GM19351 (cell line): Measurements from ENCODE around the gene FAM200C.

Experiments used
- ATAC-seq: cut with Tn5 transposase; IDR thresholded peaks from one replicate; pipeline ENCODE4 v1.9.1; 2021; ENCODE audit warnings: mild to moderate bottlenecking, moderate library complexity; ENCODE audit not compliant: unreplicated experiment

FAM200C gene

DNA sequence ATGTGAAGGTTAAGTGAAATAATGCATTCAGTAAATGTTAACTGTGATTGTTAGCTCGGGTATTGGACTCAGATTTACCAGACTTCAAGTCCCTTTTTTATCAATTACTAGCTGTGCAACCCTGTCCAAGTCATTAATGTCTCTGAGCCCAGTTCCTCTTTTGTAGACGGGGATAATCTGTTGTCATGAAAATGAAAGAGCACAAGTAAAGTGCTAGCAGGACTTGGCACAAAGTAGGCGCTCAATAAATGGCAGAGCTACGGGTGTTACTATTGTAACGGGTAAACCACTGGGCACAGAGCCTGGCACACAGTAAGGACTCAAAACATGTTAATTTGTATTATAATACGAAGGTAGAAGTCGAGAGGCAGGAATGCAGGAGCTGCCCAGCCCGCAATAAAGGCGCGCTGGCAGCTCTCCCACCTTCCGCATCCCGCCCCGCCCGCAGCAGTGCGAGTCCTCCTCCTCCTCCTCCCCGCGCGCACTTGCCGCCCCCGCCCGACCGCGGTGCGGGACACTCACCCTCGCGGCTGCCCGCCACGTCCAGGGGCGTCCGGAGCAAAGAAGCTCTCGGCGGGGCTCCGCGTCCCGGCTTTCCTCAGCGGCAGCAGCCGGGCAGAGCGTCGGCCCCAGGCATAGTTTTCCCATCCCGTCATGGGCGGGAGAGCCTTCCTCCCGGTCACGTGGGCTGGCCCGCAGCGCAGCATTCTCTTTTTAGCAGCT is 29.7 kb downstream of the FAM200C start, which contains the start of gene C1QTNF2:
TSS of gene C1QTNF2 (minus strand) at position 637 of the 723 bp plus-strand sequence. CDS start 15,615 bp downstream, outside the sequence.
- peak; percentile 66 for ATAC-seq

DNA sequence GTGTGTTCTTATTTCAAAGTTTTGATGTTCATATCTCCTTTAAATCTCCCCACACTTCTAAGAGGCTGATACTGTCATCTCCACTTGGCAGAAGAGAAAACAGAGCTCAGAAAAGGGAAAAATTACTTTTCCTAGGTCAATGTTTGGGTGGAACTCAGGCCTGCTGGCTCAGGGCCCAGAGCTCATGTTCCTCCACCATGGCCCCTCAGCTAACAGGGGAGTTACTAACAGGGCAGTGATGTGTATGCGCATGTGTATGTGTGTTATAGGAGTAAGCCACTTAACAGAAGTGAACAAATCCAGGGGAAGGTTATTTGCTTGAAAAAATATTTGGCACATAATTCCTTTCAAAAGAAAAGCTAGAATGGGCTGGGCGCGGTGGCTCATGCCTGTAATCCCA is 32.0 kb downstream of the FAM200C start:
- no peak for ATAC-seq

DNA sequence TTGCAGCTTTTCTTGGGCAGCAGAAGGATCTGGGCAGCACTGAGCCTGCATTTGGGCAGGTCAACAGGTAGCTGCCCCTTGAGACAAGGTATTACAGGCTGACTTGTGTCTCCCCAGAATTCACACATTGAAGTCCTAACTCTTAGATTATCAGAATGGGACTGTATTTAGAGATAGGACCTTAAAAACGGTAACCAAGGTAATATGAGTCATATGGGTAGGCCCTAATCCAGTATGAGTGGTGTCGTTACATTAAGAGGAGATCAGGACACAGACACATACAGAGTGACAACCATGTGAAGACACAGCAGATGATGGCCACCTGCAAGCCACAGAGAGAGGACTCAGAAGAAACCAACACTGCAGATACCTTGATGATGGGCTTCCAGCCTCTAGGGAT is 32.6 kb downstream of the FAM200C start:
- ATAC-seq, result no peak

DNA sequence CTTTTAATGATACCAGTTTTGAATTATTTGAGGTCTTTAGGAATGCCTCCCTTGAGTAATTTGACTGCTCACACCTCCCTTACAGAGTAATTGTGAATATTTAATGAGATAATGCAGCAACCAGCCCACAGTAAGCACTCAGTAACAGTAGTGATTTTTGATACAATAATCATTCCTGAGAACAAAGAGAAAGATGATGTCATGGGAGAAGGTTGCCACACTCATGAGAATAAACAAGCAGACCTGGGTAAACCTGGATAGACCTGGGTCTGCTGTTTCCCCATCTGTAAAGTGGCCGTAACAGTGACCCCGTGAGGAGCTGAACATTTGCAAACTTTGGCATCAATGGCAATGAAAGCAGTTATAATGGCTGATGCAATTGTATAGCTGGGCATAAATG is 33.6 kb downstream of the FAM200C start:
- ATAC-seq, result no peak

DNA sequence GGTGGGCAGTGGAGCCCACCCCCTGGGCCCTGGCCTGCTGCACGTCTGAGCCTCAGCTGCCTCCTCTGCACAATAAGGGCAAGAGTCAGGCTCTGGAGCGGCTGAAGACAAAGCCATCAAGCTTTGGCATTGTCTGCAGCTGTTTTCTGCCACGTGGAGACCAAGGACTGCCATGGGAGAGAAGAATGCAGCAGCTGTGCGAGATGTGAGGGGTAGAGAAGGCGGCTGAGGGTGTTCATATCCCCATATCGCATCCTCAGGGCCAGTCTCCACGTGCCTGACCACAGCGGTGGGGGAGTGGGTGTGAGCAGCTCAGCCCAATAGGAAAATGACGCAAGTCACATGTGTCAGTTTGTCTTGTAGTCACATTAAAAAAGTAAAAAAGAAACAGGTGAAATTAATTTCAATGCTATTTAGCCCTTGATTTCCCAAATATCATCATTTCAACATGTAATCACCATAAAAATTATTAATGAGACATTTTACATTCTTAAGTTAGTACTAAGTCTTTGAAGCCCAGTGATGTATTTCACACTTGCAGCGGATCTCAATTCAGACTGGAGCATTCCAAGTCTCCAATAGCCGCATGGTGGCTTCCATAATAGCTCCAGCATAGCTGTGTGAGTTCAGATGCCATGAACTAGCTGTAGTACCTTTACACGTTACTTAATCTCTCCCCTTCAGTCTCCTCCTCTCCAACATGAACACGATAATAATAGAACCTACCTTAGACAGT is 36.0 kb downstream of the FAM200C start:
- no peak for ATAC-seq

DNA sequence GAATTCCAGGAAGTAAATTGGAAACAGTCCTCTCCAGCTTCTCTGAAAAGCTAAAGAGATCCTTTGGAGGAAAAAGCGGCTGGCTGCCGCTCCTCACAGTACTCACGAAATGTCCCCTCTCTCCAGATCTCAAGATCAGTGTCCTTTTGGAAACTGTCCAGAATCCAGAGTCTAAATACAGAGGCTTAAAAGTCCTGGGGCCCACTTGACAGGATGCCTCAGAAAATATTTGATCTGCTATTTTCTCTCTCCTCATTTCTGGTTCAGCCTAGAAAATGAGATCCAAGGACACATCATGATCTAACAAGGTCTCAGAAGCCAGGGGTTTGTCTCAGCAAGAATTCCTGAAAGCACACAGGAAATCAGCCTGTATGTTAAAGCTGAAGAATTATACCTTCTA is 36.6 kb downstream of the FAM200C start:
- ATAC-seq, result no peak

DNA sequence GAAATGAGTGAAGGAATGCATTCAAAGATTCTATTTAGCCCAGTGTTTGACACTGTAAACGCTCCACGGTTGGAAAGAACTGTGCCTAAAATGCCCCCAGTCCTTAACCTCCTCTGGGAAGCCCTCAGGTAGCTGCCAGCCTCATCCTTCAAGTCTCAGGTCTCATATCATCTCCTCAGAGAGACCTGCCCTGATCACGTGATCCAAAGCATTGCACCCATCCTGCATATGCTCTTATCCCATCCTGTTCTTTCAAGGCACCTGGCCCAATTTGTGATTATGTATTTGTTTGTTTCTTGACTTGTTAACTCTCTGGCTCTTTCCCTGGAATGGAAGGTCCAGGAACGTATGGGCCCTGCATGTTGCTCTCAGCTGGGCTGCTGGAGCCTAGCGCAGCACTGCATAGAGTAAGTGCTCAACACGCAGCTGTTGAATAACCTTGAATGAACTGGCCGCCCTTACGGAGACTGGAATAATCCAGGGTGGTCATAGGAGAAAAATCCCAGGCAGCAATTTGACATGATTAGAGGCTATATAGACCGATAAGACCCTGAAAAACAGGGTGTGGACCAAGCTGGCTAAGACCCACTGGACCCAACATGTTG is 38.1 kb downstream of the FAM200C start:
- ATAC-seq, result no peak

DNA sequence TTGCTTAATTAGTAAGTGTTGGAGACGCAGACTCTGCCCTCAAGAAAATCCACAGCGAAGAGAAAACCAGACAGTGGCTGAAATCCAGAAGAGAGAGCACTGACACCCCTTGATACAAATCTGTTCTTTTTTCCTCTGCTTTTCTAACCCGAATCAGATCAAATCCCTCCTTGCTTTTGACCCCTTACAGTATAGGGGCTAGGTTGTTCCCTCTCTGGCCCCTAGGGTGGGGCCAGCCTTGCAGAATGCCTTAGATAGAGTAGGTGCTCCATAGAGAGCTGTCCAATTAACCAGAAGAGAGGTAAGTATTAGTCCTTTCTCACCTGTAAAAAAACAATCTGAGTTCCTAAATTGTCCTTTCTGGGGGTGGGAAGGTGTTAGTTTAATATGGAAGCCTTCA is 39.5 kb downstream of the FAM200C start:
- no peak for ATAC-seq

DNA sequence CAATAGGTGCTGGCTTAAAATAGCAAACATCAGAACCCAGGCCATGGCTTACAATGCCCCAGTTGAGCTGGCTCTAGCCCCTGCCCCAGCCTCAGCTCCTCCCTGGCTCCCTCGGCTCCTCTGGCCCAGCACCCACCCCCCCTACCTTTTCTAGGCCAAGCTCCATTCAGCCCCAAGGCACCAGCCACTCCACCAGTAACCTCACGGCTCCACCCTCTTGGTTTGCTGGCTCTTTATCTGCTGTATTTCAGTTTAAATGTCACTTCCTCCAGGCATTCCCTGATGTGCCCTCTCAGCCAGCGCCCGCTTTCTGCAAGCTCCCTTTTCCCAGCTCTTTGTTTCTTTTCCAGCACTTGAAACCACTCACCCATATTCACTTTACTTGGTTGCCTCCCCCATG is 40.0 kb downstream of the FAM200C start:
- ATAC-seq, result no peak

DNA sequence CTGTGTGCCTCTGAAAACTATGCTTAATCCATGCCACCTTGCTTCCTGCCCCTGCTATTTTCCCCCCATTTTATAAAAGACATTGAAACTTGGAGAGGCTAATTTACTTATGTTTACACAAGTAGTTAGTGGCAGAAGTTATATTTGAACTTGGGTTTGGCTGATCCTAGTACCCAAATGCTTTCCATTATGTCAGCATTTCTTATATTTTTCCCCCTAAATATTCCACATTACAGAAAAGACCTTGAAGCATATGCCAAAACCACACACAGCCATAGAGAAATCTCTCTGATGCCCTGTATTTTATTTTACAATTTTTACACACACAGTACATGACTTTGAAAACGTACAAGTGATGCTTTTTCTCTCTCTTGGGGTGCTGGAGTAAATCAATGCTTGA is 40.6 kb downstream of the FAM200C start:
- ATAC-seq, result no peak

DNA sequence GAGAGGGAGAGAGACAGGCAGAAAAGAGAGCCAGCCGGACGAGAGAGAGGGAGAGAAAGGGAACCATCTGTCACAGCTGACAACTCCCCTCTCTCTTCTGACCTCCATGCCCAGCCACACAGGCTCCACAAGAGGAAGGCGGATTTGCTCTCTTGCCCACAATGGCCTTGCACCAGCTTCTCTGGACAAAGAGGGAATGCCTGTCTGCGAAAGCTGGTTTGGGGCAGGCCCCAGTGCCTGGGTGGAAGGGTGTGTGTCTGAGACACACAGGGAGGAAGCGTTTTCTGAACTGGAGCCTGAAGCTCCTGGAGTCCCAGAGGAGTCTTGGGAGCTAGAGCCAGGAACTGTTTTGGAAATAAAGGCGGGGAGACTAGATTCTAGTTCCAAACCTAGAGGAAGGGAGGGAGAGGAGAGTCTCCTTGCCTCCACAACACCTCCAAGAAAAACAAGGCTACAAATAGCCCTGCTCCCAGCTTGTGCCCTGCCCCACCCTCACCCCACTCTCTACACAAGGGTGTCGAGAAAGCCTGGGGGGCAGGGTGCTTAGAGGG is 41.9 kb downstream of the FAM200C start:
- ATAC-seq, result no peak

DNA sequence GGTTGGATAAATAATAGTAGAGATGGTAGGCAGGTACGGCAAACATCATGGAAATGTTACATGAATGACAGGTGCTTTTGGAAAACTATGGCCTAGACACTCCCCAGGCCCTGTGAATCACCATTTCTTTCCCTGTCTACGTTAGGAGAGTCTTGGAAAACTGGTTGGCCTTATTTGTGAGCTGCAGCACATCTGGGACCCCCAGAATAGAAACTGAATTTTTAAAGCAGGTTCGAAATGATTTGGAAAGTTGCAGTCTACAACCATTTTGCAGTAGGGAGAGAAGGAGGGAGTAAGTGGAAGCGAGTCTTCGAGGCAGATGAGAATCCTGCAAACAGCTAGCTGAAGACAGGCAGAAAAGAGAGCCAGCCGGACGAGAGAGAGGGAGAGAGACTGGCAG is 42.5 kb downstream of the FAM200C start:
- ATAC-seq, result no peak

DNA sequence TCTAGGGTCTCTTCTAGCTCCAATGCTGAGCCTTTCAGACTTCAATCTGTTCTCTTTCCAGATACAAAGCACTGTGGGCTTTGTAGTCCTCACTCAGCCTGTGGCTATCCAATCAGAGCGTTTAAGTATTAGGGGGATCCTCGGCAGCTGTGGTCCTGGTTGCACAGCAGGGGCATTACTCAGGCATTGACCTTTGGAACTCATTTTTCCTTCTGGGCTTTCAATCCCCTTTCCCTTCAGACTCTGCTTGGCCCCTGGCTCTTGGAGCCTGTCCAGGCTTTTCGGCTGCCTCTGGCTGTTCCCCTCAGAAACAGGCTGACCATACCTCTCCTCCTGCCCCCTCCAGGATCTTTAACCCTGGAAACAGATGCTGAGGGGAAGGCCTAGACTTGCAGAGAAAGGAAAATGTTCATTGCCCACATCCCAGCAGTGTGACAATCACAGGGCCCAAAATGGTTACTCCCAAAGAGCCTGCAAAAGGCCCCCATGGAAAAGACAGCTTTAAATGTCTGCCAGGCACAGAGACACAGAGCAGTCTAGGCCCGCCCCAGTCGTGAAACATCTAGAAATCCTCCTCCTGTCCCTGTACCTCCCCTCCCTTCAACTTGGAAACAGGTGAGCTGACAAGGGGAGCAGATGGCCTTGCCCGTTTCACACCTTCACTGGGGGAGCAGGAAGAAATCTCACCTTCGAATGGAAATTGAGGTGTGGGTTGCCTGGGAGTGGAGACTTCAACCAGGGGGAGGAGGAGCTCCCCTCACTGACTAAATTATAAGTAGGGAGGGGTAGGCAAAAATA is 43.1 kb downstream of the FAM200C start:
- no peak for ATAC-seq

DNA sequence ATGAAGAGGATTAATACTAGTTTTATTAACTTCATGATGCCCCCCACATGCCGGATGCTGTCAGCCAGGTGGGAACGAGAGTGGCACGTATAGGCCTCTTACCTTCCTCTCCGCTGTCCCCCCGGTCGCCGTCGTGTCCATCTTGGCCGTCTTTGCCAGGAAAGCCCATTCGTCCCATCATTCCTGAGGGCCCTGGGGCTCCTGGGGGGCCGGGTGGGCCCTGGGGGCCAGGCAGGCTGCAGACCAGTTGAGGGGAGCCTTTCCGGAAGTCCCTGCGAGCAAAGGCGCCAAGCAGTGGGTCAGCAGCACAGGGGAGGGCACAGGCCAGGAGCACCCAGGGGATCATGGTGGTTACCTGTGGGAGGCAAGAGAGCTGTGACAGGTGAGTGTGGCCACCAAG is 45.2 kb downstream of the FAM200C start:
- no peak for ATAC-seq

DNA sequence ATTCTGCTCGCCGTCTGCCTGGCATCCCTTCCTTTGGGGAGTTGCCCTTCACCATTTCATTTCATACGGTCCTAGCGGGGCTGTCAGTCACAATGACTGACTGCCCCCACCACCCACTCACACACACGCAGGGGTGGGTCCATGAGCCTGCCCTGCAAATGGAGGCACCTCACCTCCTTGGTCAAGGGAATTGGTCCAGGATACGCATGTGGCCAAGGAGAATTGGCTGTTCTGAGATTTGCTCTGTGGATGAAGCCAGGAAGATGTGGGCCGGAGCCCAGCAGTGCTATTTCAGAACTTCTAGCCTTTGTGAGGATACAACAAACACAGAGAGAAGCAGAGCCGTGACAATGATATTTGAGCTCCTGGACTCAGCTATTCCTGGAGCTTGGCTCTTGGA is 46.5 kb downstream of the FAM200C start:
- no peak for ATAC-seq

DNA sequence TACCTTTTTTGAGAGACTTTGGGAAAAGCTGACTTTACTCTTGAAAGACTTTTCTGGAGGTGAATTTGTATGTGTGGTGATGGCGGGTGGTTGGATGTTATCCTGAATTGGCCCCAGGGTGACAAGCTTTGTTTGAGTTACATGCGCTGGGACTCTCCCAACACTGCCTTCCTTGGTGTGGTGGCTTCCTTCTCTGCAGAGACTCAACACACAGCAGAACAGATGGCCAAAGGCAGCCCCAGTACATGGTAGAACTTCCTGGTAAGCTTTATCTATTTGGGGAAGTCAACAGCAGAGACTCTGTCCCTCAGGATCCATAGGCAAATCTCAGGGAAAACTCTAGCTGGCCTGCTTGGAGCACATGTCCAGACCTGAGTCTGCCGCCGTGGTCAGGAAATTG is 47.5 kb downstream of the FAM200C start:
- no peak for ATAC-seq

DNA sequence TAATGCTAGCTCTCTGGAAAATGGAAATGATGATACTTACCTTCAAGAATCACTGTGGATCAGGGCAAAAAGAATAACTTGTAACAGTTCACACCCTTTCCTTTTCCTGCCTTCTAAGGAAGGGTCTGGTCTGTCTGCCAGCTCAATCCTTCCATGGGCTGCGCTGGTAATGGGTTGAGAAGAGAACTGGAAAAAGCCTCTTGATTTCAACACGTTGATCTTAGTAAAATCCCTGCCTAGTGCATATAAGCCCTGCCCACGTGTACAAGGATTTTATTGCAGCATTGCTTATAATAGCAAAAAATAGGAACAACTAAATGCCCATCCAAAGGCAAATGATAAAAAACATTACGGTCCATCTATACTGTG is 49.9 kb downstream of the FAM200C start:
- ATAC-seq, result no peak

DNA sequence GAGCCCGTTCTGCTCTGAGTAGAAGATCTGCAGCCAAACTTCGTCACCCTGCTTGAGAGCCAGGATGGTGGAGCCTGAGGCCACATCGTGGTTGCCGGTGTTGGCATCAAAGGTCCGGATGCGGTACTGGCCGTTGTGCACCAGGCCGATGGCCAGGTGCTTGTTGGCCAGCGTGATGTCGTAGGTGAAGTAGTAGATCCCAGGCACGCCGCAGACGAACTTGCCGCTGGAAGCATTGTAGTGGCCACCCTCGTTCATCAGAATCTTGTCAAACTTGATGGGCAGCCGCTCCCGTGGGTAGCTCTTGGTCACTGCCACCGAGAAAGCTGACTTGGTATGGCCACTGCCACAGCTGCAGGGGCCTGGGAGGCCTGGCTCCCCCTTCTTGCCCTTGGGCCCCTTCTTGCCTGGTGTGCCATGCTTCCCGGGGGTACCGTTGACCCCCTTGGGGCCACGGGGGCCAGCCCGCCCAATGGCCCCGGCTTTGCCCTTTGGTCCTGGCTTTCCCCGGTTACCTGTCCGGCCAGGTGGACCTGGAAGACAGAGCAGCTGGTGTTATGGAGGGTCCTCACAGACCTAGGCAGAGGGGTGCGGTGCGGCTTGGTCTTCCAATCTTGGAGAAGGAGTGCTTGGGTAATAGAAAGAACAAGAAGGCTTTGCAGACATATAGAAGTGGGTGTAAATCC is 50.5 kb downstream of the FAM200C start:
- no peak for ATAC-seq

DNA sequence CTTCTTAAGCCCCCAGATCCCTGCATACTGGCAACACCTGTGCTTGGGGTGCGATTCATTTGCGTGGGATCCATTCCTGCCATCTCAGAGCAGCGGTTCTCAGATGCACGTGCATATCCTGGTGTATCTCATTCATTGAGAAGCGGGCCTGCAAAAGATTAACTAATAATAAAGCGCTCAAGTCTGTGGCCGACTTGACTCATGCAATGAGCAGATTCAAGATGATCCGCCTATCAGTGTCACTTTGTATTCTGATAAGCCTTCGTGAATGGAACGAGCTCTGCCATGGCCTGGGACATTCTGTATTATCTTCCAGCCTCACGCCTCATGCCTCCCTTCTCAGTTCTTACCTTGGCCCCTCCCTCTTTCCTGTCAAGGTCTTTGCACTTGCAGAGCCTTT is 51.8 kb downstream of the FAM200C start:
- ATAC-seq, result no peak

DNA sequence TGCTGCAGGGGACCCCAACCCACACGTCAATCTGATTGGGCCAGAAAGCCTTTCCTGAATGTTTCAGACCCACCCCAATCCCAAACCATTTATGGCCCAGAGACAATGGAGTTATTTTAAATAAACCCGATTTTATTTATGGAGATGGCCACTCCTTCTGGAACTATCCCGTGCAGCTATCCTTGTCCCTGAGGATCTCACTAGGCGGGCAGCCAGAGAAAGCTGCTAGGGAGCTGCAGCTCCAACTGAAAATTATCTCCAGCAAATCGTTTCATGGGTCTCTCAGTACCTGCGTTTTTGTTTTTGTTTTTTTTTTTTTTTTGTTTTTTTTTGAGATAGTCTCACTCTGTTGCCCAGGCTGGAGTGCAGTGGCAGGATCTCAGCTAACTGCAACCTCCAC is 52.4 kb downstream of the FAM200C start:
- ATAC-seq, result no peak
